ENCODE data around the gene TPGS1.

TPGS1 gene

GRCh38 chr19:496112-496665 is 11.1 kb upstream of the TPGS1 start, which contains the start of gene MADCAM1:
Gene MADCAM1, plus strand, starts transcription at chr19:496486. Its CDS starts 14 bp downstream, at chr19:496500.
- no peak for DNase-seq (ENCODE audit: low spot score)

- DNase-seq (ENCODE audit: low spot score) = no peak
Measured at GRCh38 chr19:496986-497385, 10.3 kb upstream of the TPGS1 start.

GRCh38 chr19:497491-497868 is 9.8 kb upstream of the TPGS1 start:
- DNase-seq (ENCODE audit: low spot score) = no peak

GRCh38 chr19:497869-498510 is 9.3 kb upstream of the TPGS1 start:
- DNase-seq (ENCODE audit: low spot score) = no peak

GRCh38 chr19:498511-498891 is 8.8 kb upstream of the TPGS1 start:
- DNase-seq (ENCODE audit: low spot score) = no peak

GRCh38 chr19:498977-499623 is 8.2 kb upstream of the TPGS1 start:
- no peak for DNase-seq (ENCODE audit: low spot score)

- DNase-seq (ENCODE audit: low spot score) = no peak
Measured at GRCh38 chr19:501646-502045, 5.7 kb upstream of the TPGS1 start.

- DNase-seq (ENCODE audit: low spot score) = no peak
Measured at GRCh38 chr19:504616-505015, 2.7 kb upstream of the TPGS1 start.

GRCh38 chr19:506404-507285 is 652 bp upstream of the TPGS1 start:
- peak; percentile 99 for DNase-seq (ENCODE audit: low spot score)

- no peak for DNase-seq (ENCODE audit: low spot score)
Measured at GRCh38 chr19:508204-509150, 1.2 kb downstream of the TPGS1 start.

- peak; percentile 91 for DNase-seq (ENCODE audit: low spot score)
Measured at GRCh38 chr19:510606-511100, 3.4 kb downstream of the TPGS1 start.

GRCh38 chr19:511101-511851 is 4.0 kb downstream of the TPGS1 start:
- no peak for DNase-seq (ENCODE audit: low spot score)

- no peak for DNase-seq (ENCODE audit: low spot score)
Measured at GRCh38 chr19:512547-513365, 5.5 kb downstream of the TPGS1 start.

GRCh38 chr19:513368-514165 is 6.3 kb downstream of the TPGS1 start:
- DNase-seq (ENCODE audit: low spot score) = no peak

GRCh38 chr19:514166-514663 is 6.9 kb downstream of the TPGS1 start:
- DNase-seq (ENCODE audit: low spot score) = no peak

- no peak for DNase-seq (ENCODE audit: low spot score)
Measured at GRCh38 chr19:517721-518597, 10.7 kb downstream of the TPGS1 start.

GRCh38 chr19:518598-519231 is 11.4 kb downstream of the TPGS1 start:
- DNase-seq (ENCODE audit: low spot score) = no peak

All from GM03348 (cell line).